HG02623 (cell line): Measurements from ENCODE around the gene SPATA32.
A peak's percentile ranks its signal among the peaks of the same experiment; 100 is the strongest.

Experiments used
- ATAC-seq: cut with Tn5 transposase; IDR thresholded peaks from one replicate; pipeline ENCODE4 v1.9.1; 2021; ENCODE audit warnings: moderate library complexity; ENCODE audit not compliant: unreplicated experiment

Gene SPATA32

DNA sequence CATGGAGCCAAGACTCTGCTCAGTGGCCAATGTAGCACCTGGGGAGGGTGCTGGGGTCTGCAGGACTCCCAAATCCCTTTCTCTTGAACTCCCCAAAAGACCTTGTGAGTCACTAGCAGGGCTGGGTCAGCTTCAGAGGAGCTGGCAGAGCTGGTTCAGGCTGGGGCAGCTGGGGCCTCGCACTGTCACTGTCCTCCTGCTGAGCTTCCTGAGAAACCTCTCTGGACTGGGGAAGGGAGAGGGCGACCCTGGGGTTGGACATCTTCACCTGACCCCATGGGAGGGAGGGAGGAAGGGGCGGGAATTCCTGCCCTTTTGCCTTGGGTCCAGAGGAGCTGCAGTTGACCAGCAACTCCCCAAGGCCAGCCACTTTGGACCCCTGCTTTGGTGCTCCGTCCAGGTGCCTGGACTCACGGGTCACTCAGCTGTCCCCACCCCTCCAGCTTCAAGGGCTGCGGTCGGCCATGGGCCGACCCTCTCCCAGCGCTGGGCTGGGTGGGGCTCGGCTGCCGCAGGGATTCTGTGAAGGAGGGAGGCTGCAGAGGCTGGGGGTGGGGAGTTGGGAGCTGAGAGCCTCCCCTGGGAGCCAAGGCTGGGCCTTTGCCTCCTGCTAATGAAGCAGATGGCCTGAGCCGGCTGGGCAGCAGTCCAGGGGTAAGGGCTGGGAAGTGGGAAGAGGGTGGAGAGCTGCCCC lies 31.0 kb downstream of the SPATA32 start:
- ATAC-seq: no peak

DNA sequence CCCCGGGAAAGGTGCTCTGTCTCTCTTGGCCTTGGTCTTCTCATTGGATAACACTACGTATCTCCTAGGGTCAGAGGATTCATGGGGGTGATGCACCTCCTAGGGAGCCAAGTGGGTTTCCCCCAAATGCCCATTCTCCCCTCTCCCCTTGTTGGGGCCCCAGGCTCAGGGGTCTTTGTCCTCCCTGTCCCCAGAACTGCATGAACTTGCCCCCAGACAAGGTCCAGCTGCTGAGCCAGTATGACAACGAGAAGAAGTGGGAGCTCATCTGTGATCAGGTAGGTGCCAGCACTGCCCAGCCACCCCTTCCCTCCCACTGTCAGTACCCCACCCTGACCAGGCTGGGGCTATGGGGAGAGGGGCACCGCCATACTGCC lies 31.5 kb downstream of the SPATA32 start:
- no peak for ATAC-seq

DNA sequence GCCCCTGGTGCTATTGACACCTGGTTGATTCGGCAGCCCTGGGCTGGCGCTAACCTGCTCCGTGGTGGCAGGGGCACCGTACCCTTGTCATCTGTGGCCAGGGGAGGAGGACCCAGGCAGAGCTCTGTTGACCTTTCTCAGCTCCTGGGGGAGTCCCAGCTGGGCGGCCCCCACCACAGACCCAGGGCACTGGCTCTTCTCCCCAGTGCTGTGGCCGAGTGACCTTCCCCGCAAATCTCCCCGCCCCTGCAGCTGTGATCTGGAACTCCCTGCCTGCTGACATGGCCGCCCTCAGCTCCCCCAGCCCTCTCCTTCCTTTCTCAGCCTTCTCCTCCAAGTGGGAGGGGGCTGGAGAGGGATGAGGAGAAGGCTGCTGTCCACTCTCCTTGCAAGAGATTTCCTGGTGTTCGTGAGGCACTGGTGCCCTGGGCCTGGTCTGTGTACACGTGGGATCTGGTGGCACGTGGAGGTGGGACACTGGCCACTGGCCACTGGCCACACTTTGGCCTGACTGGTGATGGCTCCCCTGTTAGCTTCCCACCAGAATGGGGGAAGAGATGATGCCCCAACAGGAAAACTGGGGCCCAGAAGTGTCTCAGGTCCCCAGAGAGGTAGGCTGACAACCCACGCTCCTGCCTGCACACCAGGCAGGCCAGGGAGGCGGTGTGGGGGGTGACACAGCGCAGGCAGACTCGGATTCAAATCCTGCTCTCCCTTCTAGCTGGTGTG lies 32.0 kb downstream of the SPATA32 start:
- ATAC-seq: no peak

DNA sequence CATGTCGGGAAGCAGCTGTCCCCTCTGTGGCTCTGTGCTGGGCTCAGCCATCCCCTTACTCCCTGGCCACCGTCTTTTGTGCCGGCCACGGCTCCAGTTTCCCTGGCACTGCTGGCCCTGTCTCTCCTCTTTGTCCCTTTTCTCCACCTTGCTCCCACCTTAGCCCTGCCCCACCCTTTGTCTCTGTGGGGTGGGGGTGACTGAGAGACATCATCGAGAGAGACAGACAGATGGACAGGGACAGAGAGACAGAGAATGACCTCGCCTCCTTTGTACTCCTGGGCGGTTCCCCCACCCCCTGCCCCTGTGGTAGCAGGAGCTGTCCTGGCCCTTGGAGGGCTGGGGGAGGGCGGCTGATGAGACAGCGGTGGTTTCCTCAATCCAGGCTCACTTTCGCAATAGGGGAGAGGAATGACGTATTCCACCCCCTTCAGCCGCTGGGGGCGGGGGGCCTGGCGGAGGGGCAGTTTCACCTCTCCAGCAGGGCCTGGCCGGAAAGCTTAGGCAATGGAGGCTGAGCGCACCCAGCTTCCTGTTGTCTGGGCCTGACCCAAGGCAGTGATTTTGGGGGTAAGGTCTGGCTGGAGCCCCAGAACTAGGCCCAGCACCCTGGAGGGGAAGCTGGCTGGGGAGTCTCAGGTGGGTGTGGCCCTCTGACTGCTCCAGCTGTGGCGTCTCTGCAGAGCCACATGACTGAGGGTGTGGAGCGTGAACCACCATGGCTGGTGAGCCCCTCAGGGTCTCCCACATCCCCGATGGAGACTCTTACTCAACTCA lies 32.9 kb downstream of the SPATA32 start:
- peak; percentile 26 for ATAC-seq

DNA sequence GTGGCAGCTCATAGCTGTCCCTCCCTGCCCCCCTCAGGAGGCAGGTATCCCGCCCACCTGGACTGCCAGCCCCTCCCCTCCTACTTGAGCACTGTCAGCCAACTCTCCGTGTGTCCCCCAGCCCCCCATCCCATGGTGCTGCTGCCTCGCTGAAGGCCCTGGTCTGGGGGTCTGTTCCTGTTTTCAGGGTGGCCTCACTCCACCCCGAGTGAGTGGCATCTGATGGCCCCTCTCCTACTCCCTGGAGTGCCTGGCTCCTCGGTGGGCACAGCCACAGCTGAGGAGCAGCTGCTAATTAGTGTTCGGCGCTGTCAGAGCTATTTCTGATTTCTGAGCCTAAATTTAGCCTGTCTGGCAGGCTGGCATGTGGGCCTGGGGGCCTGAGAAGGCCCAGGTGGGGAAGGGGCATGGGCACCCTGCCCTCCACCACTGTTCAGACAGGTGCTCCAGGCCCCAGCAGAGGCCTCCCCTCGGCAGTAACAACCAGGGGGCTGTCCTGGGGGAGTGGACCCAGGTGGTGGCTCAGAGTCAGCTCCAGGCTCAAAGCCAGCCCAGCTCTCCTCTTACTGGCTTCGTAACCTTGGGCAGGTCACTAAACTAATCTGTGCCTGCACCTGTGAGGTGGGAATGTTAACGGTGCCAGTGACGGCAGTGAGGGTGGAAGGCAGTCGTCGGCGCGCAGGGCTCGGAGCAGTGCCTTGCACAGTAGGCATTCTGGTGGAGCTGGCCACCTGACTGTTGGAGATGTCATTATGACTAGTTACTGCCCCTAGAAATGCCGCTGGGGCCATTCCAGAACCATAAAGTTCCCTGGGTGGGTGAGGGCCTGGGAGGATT lies 33.8 kb downstream of the SPATA32 start:
- ATAC-seq: no peak

DNA sequence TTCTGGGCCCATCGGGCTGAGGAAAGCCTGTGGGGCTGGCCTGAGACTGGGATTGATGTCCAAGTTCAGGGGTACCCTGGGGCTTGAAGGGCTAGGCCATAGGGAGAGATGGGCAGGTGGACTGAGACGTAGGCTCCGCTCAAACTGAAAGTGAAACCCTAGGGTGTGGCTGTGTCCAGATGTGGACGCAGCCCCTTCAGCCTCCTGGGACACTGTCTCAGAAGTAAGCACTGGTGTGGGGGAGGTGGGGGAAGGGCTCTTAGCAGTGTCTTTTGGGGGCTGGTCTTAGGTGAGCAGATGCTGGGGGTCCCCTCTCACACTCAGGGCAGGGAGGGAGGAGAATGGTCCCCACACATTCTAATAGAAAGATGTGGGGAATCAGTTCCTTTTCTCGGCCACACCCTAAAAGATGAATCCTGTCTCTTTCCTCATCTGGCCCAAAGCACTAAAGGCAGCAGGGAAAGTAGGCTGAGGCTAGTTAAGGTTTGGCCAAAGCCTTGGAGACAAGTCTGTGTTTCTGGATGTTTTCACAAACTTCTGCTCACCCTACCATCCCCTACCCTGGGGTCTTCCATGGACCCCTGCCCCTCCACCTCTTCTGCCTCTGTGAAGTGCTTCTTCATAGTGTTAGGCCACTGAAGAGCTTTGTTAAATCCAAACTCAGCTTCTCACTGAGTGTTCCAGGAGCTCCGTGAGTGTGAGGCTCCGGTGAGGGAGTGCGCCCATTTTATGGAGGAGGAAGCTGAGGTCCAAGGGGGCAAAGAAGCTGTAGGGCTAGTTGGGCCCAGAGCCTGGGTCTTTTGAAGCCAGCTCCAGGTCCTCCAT lies 34.6 kb downstream of the SPATA32 start:
- ATAC-seq: no peak

DNA sequence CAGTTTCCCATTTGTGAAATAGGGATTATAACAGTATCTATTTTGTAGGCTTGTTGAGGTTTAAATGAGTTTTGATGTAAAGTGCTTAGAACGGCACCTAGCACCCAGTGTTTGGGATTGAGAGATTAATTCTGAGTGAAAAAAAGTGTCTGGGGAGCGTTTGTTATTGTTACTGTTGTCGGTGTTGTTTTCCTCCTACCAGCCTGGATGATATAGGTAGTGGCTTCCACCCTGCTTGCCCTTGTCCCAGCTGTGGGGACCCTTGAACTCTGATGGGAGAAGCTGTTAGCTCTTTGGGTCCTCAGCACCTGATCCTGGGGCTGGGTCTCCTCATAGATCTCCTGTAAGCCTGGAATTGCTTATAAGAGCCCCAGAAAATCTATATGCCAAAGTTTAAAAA lies 35.3 kb downstream of the SPATA32 start:
- ATAC-seq: no peak

DNA sequence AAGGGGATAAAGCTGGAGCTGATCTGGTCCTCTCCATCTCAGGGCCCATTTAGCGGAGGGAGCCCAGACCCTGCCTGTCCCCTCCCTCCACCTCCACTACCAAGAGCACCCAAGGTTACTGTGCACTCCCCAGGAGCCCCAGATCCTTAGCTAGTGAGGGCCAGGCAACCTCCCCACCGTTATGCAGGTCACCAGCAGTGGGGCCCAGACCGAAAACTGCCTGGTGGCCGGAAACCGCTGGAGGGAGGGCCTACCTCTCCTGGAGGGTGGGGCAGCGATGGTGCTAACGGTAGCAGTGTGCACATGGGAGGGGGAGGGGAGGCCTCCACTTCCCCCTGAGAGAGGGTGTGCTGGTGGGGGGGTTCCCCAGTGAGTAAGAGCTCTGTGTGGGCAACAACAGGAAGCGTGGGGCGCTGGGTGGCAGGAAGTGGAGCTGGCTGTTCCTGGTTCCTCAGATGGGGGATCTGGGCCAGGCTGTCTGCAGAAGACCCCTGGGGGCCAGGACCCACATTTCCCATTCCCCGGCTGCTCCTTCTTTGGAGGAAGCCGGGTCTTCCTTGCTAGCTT lies 35.8 kb downstream of the SPATA32 start:
- peak; percentile 38 for ATAC-seq

DNA sequence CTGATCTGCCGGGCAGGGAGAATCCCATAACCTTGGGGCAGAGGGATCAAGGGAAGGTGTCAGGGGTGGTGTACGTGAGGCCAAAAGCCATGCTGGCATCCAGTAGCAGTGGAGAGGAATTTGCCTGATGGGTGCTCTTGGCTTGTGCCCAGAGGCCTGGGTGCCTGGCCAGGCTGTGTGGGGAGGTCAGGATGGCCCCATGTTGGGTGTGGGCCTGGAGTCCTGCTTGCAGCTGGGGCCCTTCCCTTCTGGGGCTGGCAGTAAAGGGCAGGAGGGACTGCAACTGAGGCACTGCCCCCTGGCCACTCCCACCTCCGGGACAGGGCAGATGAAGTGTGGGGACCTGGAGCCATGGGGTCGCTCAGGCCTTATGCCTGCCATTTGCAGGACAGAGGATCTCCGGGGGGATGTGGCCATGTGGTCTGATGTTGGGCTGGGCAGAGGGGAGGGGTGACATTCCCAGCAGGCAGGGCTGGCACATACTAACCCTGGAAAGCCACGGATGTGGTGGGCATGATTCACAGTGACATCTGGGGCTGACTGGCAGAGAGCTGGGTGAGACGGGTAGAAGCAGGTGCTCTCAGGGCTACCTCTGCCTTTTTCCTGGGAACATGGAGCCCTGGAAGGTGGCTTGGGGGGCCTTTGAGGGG lies 36.7 kb downstream of the SPATA32 start:
- no peak for ATAC-seq

DNA sequence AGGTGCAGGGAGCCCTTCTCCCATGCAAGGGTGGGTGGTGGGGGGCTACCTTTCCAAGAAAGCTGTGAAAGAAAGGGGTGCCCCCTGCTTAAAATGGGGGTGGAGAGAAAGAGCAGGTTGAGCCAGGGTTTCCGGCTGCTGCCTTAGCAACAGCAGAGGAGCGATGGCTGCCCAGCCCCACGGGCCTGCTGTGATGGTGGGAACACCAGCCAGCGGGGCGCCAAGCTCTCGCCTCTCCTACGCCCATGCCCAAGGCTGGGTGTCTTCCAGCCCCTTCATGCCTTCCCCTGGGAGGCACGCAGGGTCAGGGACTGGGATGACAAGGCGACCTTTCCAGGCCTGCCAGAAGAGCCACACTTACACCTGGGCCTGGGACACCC lies 37.2 kb downstream of the SPATA32 start:
- ATAC-seq: no peak

DNA sequence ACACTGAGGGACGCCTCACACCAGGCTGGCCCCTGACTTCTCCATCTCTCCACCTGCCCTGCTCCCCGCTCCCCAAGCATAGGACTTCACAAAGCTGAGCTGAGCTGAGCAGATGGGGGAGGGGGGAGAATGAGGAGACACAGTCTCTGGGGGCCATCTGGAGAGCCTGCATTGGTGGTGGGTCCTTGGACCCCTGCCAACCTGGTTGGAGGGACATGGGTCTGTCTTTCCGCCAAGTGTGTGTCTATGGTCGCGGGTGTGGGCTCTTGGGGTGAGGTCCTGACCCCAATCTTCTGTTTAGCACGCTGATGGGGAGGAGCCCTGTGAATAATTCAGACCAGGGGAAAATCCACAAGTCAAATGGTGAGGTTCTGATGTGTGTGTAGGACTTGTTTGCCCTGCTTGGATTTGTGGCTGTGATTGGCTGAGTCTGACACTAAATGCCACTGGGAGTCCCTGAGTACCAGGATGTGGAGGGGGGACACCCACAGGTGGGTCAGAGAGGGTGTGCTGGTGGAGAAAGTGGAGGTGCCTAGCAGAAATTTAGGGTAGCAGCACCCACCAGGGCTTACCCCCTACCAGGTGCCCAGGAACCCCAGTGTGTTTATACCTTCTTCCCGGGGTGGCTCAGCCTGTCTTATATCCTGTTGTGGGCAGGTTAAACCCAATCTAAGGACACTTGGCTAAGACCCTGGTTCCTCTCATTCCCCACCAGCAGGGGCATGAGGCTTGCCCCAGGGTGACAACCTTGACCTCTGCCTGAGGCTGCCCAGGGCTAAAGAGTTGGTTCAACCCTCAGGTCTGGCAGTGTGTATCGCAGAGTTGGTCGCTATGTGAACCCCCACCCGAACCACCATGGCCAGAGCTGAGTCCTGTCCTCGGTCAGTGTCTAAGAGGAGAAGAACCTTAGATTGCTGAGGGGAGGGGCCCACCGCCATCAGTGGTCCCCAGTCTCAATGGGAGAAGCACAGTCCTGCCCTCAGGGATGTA lies 38.1 kb downstream of the SPATA32 start:
- ATAC-seq: no peak

DNA sequence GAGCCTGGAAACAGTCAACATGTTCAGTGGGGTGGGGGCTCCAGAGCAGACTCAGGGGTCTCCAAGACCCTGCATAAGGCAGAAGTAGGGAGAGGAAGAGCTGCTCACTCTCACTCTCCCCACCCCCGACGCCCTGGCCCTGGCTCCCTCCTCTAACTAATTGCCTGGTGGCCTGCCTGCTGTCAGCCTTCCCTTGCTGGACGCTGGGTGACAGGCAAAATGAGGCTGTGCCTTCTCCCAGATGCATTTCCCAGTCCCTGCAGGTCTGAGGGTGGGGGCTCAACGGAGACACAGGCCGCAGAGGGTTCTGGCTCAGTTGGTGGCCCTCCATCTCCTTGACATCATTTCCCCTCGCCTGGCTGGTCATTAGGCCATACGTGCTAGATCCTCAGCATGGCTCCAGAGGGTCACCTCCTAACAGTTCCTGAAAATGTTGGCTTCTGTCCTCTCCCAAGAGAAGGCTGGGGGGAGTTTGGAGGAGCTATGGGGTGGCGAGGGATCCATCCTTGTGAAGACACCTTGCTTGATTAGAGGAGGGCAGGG lies 38.8 kb downstream of the SPATA32 start:
- ATAC-seq: no peak

DNA sequence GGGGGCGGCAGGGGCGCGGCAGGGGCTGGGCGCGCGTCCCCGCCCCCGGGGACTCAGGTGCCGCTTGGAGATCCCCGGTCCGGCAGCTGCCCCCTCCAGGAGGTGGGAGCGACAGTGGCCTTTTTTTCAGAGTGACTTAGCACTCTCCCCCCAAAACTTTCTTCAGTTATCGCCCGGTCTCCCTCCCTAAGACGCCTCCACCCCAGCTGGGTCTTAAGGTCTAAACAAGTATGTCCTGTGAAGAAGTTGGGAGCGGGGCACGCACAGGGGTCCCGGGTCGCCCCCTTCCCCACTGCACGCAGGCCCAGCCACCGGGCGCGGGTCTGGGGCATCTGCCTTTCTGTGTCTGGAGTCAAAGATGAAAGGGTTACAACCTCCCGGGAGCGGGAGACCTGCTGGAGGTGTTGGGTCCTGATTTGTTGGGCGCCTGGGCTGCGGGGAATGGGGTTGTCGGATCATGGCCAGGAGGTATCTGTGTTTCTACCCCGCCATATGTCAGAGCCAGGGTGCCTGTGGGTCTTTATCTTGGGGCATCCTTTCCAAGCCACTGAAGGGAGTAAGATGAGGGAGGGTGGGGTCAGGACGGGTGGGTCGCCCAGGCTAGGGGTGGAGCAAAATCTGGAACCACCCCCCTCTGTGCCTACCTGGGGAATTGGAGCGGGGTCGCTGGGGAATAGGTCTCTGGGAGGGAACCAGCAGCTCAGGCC lies 39.5 kb downstream of the SPATA32 start:
- ATAC-seq: no peak

DNA sequence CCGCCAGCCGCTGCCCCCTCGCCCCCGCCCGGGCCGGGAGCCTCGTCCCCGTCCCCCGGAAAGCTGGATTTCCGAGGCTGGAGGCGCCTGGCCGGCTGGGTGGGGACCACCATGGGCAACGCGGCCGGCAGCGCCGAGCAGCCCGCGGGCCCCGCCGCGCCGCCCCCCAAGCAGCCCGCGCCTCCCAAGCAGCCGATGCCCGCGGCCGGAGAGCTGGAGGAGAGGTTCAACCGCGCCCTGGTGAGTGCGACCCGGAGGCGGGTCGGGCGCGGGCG lies 39.9 kb downstream of the SPATA32 start:
- no peak for ATAC-seq

DNA sequence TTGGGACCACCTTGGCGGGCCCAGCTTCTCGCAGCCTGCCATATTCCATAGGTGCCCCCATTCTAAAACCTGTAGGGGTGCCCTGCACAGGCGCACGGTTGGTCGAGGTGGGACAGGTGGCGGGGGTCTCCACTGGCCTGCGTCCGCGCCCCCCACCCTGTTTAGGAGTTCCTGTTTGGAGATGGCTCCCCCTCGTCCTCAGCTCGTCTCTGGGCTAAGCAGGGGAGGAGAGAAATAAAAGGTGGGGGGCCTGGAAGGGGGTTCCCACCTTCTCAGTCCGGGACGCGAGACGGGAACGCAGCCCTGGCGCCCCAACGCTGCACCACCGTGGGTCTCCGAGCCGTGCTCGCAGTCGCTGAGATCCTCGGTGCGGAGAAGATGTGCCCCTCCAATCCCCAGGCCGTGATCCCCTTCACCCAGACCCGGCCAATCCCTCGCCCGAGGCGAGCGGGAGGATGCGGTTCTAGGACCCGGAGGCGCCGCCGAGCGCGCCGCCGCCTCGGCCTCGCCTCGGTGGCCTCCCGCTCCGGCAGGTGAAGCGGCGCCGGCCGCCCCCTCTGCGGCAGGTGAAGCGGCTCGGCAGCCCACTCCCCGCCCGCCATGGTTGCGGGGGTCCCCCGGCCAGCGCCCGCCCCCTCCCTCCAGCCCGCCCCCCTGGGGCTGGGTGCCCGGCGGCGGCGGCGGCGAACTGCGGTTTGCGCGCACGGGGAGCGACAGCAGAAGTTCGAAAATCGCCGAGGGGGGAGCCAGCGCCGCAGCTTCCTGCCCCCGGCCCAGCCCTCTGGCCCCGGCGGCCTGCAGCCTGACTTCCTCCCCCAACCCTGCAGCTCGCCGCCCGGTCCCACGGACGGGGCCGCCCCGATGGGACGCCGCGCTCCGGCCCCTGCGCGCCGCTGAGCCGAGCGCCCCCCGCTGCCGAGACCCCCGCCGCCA lies 40.5 kb downstream of the SPATA32 start, which contains the start of gene FMNL1:
TSS of gene FMNL1 (plus strand) at position 805 of the 933 bp plus-strand sequence. CDS start 240 bp downstream, outside the sequence.
- ATAC-seq: no peak

DNA sequence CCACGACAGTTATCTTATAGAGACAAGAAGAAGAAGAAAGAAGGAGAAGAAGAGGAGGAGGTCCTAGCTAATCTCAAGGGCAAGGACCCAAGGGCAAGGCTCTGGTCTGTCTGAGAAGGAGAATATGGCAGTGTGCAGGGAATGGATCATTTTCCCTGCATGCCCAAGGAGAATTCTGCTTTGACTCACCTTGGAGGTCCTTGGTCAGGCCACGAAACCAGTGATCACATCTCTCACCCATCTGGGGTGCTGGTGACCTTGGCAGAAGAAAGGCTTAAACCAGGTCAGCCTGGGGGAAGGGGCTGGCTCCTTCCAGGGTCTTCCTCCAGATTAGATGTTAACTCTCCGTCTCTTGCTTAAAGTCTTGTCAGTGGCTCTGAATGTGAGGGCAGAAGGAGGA lies 41.8 kb downstream of the SPATA32 start:
- no peak for ATAC-seq
